T-helper 2 cell (primary cell): ENCODE measurements around the gene GSTT2.
A peak's percentile ranks its signal among the peaks of the same experiment; 100 is the strongest.
"Not testable (repeated sequence)": the region's sequence is repeated elsewhere in the genome, so short reads cannot be mapped to it uniquely, and the experiment has no call there.

Source experiments
- DNase-seq, 5 experiments: peaks; one replicate each; pipeline versions ENCODE4 v3.0.0 to v3.0.0-alpha.2; 2012 to 2022
- total RNA-seq, 2 donors: gene quantifications; one replicate each; lab custom pipeline; 2026; lab: John Stamatoyannopoulos, UW

The GSTT2 gene
- 0 reads per million in 2 donors for total RNA-seq

- DNase-seq, result not testable (repeated sequence)
These were observed at the start of gene GSTT2 for GRCh38 chr22:23979557-23980240. GSTT2 (plus strand) TSS chr22:23980134.

DNA sequence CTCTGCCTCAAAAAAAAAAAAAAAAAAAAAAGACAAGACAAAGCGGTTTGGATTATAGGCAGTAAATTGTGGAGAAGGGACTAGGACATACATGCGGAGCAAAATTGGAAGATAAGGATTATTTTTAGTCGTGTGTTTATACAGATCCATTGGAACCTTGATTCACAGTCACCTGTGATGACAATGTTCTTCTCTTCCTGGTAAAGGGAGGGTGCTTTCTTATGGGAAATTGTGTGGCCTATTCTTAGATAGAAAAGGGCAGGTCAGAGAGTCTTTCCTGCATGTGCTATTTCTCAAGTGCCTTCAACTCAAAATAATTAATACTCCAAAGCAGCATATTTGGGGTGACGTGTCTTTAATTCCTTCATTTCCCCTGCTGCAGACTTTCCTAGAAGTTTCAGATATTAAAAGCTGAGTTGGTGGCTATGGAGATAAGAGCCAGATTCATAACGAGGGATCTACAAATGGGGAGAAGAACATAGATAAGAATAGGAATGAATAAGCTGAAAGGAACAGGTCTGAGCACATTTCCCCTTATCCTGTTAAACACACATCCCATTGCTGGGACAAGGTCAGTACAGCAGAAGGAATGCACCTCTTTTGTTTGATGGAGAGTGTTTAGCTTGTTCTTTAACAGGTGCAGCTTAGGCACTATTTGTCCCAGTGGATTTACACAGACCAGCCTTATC lies 41.5 kb upstream of the GSTT2 start:
- DNase-seq, result no peak

- no peak for DNase-seq
These were observed 40.9 kb upstream of the GSTT2 start for GRCh38 chr22:23939017-23939357.

DNA sequence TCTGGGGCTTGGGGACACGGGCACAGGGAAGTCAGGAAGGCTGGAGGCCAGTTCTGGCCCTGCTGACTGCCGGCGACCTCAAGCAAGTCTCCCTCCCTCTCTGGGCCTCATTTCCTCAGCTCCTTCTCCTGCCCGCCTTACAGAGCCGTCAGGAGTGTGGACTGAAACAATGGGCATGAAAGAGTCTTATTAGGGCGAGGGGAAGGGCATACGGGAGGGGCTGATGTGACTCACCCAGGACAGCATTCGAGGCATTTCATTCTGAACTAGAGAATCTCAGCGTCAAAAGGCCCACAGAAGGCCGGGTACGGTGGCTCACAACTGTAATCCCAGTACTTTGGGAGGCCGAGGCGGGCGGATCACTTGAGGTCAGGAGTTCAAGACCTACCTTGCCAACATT lies 39.8 kb upstream of the GSTT2 start:
- not testable (repeated sequence) for DNase-seq

- not testable (repeated sequence) for DNase-seq
These were observed 32.5 kb upstream of the GSTT2 start for GRCh38 chr22:23947391-23947790.

GRCh38 chr22:23949764-23950163 lies 30.2 kb upstream of the GSTT2 start:
- DNase-seq, result not testable (repeated sequence)

GRCh38 chr22:23951383-23951782 lies 28.6 kb upstream of the GSTT2 start:
- not testable (repeated sequence) for DNase-seq

DNA sequence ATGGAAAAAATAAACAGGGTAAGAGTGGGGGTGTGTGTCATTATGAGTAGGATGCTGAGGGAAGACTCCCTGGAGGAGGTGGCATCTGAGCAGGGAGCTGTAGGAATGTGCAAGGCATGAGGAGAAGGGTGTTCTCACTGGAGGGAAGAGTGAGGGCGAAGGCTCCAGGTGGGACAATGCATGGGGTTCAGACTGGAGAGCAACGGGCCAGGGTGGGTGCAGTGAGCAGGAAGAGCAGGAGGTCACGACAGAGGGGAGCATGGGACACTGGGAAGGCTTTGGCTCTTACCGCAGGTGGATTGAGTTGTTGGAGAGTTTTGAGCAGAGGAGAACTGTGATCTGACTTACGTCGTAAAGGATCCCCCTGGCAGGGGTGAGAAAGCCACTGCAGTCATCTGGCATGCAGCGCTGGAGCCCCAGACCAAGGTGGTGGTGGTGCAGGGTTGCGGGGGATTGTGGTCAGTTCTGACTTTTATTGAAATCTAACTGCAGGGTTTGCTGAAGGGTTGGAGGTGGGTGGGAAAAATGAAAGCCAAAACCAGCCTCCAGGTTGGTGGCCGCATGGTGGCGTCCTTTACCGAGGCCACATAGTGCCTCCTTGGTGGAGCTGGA lies 27.0 kb upstream of the GSTT2 start:
- not testable (repeated sequence) for DNase-seq

- not testable (repeated sequence) for DNase-seq
These were observed 26.4 kb upstream of the GSTT2 start for GRCh38 chr22:23953485-23953884.

DNA sequence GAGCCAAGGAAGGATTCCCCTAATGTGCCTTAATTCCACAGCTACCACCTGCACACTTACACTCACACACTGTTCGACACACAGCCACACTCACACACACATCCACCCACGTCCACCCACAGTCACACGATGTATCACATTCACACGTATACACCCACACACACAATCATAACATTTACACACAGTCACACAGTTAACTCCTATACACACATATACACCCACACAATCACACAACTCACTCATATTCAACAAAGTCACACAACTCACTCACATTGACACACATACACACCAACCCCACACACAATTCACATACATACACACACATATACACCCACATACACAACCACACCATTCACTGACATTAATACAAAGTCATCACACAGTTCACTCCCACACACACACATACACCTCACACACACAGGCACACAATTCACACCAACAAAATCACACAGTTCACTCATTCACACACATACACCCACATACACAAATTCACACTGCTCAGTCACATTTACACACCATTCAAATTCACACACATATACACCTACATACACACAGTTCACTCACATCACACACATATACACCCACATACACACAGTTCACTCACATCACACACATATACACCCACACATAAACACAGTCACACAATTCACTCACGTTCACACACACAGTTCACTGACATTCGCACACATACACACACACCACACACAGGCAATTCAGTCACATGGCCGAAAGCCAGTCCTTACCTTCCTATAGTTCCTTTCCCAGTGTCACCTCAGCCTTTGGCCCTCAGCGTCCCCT lies 25.5 kb upstream of the GSTT2 start:
- not testable (repeated sequence) for DNase-seq

GRCh38 chr22:23954991-23955305 lies 25.0 kb upstream of the GSTT2 start:
- not testable (repeated sequence) for DNase-seq

DNA sequence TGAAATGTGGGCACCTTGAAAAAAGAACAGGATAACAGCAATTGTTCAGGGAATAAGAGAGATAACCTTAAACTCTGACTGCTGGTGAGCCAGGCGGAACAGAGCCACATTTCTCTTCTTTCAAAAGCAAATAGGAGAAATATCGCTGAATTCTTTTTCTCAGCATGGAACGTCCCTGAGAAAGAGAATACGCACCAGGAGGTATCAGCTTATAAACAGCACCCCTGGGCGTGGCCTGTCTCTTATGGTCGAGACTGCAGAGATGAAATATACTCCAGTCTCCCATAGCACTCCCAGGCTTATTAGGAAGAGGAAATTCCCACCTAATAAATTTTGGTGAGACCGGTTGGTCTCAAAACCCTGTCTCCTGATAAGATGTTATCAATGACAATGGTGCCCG lies 24.0 kb upstream of the GSTT2 start:
- DNase-seq, result not testable (repeated sequence)

- peak; percentile 14 to 70 (median 62) for DNase-seq
These were observed 23.5 kb upstream of the GSTT2 start for GRCh38 chr22:23956301-23956900.

GRCh38 chr22:23961084-23961771 lies 18.7 kb upstream of the GSTT2 start, which contains the start of gene GSTT2B:
GSTT2B (minus strand) TSS chr22:23961195; CDS start chr22:23961131, 64 bp downstream.
- not testable (repeated sequence) for DNase-seq

DNA sequence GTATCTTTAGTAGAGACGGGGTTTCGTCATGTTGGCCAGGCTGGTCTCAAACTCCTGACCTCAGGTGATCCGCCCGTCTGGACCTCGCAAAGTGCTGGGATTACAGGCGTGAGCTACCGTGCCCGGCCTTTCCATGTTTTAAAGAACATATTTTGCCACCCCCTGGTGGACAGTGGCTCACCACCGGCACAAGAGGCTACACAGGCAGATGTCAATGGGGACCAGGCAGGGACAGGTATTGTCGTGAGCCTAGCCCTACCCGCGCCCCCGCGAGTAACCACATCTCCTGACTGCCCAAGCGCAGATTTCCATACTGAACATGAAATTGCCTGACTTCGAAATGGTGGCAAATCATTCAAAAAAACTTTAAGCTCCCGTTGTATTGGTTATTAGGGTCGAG lies 13.8 kb upstream of the GSTT2 start:
- not testable (repeated sequence) for DNase-seq

- DNase-seq, result not testable (repeated sequence)
These were observed 13.4 kb upstream of the GSTT2 start, which contains the start of gene DDTL for GRCh38 chr22:23966568-23966967. DDTL (plus strand) TSS chr22:23966888; CDS start chr22:23966915, 27 bp downstream.

- DNase-seq, result no peak
These were observed 10.9 kb upstream of the GSTT2 start for GRCh38 chr22:23969071-23969470.

- DNase-seq, result no peak
These were observed 9.7 kb upstream of the GSTT2 start for GRCh38 chr22:23970201-23970641.

GRCh38 chr22:23970816-23971486 lies 9.0 kb upstream of the GSTT2 start:
- DNase-seq, result no peak

- not testable (repeated sequence) for DNase-seq
These were observed 8.0 kb upstream of the GSTT2 start for GRCh38 chr22:23971927-23972326.

DNA sequence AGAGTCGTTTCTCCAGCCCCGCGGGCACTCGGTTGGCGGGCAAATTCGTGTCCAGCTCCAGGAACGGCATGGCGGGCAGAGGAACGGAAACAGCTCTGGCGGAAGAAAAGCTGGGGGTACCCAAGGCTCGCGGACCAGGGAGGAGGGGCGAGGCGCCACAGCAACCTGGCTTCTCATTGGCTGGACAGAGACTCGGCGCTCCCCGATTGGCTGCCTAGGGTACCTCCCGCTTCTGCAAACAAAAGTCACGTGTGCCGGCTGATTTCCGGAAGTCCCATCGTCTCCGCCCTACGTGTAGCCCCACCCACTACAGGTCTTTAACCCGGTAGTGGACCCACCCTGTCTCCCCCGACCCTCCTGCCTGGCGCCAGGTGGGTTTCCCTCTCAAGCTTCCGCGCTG lies 5.6 kb upstream of the GSTT2 start, which contains the start of gene DDT:
DDT (minus strand) TSS at position 97 of the 400 bp plus-strand sequence; CDS start at position 70, 27 bp downstream.
- not testable (repeated sequence) for DNase-seq
